Natural killer cell (primary cell): ENCODE data around the gene TNXB. TPM values are rescaled to one million over a fixed set of nuclear protein-coding genes. Genes with fewer than 3 reads are reported as not detected.
"Not testable (repeated sequence)": the region's sequence is repeated elsewhere in the genome, so short reads cannot be mapped to it uniquely, and the experiment has no call there.

Experiments
- ATAC-seq, 3 donors: fragments of 150-1000 bp in 2 of 3; fragments of 200-7000 bp in 1 of 3; cut with Tn5 transposase; 1 replicate in 1 of 3; 2 replicates in 2 of 3; pipeline ENCODE4 v1.10.0; 2021; ENCODE audit warnings: mild to moderate bottlenecking in 2 of 3, moderate library complexity in 2 of 3
- DNase-seq, 2 donors: peaks; one replicate each; pipeline versions ENCODE4 v3.0.0 to v3.0.0-alpha.2; 2013 to 2021; ENCODE audit warnings: mixed read lengths in 1 of 2
- H3K27ac ChIP-seq: one replicate; pipeline ENCODE4 v1.5.1; 2013; ENCODE audit warnings: mild to moderate bottlenecking, low read length
- H3K27me3 ChIP-seq: one replicate; pipeline ENCODE4 v1.6.1; 2013; ENCODE audit warnings: low read length; ENCODE audit not compliant: control insufficient read depth, insufficient read depth
- H3K36me3 ChIP-seq: one replicate; pipeline ENCODE4 v1.6.1; 2013; ENCODE audit warnings: low read length; ENCODE audit not compliant: control insufficient read depth, insufficient read depth
- H3K4me1 ChIP-seq: one replicate; pipeline ENCODE4 v1.6.1; 2013; ENCODE audit warnings: low read length; ENCODE audit not compliant: control insufficient read depth, insufficient read depth
- H3K4me3 ChIP-seq: one replicate; pipeline ENCODE4 v1.5.1; 2013; ENCODE audit warnings: low read length
- H3K9me3 ChIP-seq: one replicate; pipeline ENCODE4 v1.6.1; 2013; ENCODE audit warnings: low read length; ENCODE audit not compliant: control insufficient read depth, insufficient read depth
- H3K27ac Mint-ChIP-seq, 2 donors: one replicate each; pipeline ENCODE4 v1.8.0; 2022; ENCODE audit warnings: mild to moderate bottlenecking in 2 of 2, mixed read lengths in 2 of 2, moderate library complexity in 1 of 2
- H3K27me3 Mint-ChIP-seq, 2 donors: one replicate each; pipeline ENCODE4 v1.8.0; 2022; ENCODE audit warnings: low read depth in 2 of 2, mixed read lengths in 2 of 2
- H3K36me3 Mint-ChIP-seq: one replicate; pipeline ENCODE4 v1.8.0; 2022; ENCODE audit warnings: mixed read lengths
- H3K4me1 Mint-ChIP-seq, 2 donors: one replicate each; pipeline ENCODE4 v1.8.0; 2022; ENCODE audit warnings: mixed read lengths in 2 of 2
- H3K4me3 Mint-ChIP-seq: one replicate; pipeline ENCODE4 v1.8.0; 2022; ENCODE audit warnings: mild to moderate bottlenecking, moderate library complexity, mixed read lengths
- H3K9me3 Mint-ChIP-seq, 2 donors: one replicate each; pipeline ENCODE4 v1.8.0; 2022; ENCODE audit warnings: mixed read lengths in 2 of 2
- WGBS: methylation state at CpG from one replicate; pipeline ENCODE4 v1.1.7; 2013; ENCODE audit warnings: missing lambda C conversion rate; ENCODE audit not compliant: insufficient coverage; 5-methylcytosine and 5-hydroxymethylcytosine counted together
- intact Hi-C: fragments of 100-400 bp; cut with micrococcal nuclease; formaldehyde crosslinking; loops from one replicate; pipeline ENCODE4 v1.14.2; 2022
- total RNA-seq, 4 donors: library from RNA; stranded (reverse); fragments of 120-200 nt in 1 of 4; gene quantifications; one replicate each; pipeline versions ENCODE4 v1.2.3 to v1.2.4, GENCODE V29; 2013 to 2022

The TNXB gene
- total RNA-seq, 3 donors from 2014 or later (not counting 1 experiment from before 2014, with no cell fraction given), result 11.7 to 15.2 (median 13.5) TPM

DNA sequence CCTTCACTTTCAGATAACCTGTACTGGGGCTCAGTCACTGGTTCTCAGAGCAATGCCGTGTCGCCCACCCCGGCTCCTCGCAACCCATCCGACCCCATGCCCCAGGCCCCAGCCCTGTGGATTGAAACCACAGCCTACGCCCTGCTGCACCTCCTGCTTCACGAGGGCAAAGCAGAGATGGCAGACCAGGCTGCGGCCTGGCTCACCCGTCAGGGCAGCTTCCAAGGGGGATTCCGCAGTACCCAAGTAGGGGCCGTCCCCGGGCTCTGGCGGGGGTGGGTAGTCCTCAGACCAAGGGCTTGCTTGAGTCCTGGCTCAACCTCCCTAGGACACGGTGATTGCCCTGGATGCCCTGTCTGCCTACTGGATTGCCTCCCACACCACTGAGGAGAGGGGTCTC lies 79.6 kb downstream of the TNXB start:
- ATAC-seq, H3K27ac ChIP-seq, H3K36me3 ChIP-seq, H3K4me3 ChIP-seq, H3K4me3 Mint-ChIP-seq, H3K27me3 ChIP-seq, intact Hi-C loops, H3K9me3 Mint-ChIP-seq, H3K27me3 Mint-ChIP-seq, H3K27ac Mint-ChIP-seq, H3K36me3 Mint-ChIP-seq, H3K9me3 ChIP-seq, H3K4me1 Mint-ChIP-seq, DNase-seq, H3K4me1 ChIP-seq: not testable (repeated sequence)
- 83% methylated on average over 4 of the region's 14 CpGs for WGBS

DNA sequence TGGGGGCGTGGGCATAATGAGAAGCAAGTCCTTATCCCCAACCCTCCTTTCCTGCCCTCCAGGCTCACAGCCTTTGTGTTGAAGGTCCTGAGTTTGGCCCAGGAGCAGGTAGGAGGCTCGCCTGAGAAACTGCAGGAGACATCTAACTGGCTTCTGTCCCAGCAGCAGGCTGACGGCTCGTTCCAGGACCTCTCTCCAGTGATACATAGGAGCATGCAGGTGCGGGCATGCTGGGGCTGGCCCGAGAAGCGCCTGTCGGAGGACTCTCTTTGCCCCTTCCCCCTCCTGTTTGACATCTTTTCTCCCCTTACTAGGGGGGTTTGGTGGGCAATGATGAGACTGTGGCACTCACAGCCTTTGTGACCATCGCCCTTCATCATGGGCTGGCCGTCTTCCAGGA lies 80.5 kb downstream of the TNXB start:
- H3K4me1 ChIP-seq, H3K27ac Mint-ChIP-seq, H3K27me3 ChIP-seq, H3K4me3 ChIP-seq, ATAC-seq, H3K36me3 Mint-ChIP-seq, DNase-seq, H3K4me1 Mint-ChIP-seq, H3K27me3 Mint-ChIP-seq, H3K9me3 Mint-ChIP-seq, H3K27ac ChIP-seq, intact Hi-C loops, H3K9me3 ChIP-seq, H3K36me3 ChIP-seq, H3K4me3 Mint-ChIP-seq: not testable (repeated sequence)
- 94% methylated on average over 3 of the region's 10 CpGs for WGBS

- ATAC-seq, result peak in 1 of 3 donors; percentile 50
- H3K36me3 Mint-ChIP-seq, DNase-seq, H3K4me3 Mint-ChIP-seq, H3K4me1 ChIP-seq, H3K27ac ChIP-seq, H3K4me1 Mint-ChIP-seq, H3K27me3 Mint-ChIP-seq, H3K36me3 ChIP-seq, H3K4me3 ChIP-seq, H3K9me3 Mint-ChIP-seq, H3K9me3 ChIP-seq, intact Hi-C loops, H3K27ac Mint-ChIP-seq, H3K27me3 ChIP-seq: not testable (repeated sequence)
- WGBS, result no CpG with 5 or more reads among the region's 10 CpGs
These were observed 87.0 kb downstream of the TNXB start for GRCh38 chr6:32022100-32022499.

GRCh38 chr6:32014547-32014946 lies 94.6 kb downstream of the TNXB start, which contains the start of gene C4B:
Gene C4B, plus strand, starts transcription at chr6:32014795. Its CDS starts 51 bp downstream, at chr6:32014846.
- H3K4me1 Mint-ChIP-seq, H3K4me3 ChIP-seq, H3K27me3 Mint-ChIP-seq, H3K27me3 ChIP-seq, H3K36me3 Mint-ChIP-seq, intact Hi-C loops, H3K4me1 ChIP-seq, ATAC-seq, H3K27ac ChIP-seq, DNase-seq, H3K27ac Mint-ChIP-seq, H3K36me3 ChIP-seq, H3K9me3 ChIP-seq, H3K4me3 Mint-ChIP-seq, H3K9me3 Mint-ChIP-seq: not testable (repeated sequence)
- WGBS, result no CpG with 5 or more reads among the region's 6 CpGs

GRCh38 chr6:32013738-32014137 lies 95.4 kb downstream of the TNXB start:
- H3K27ac ChIP-seq, intact Hi-C loops, DNase-seq, ATAC-seq, H3K36me3 ChIP-seq, H3K27me3 ChIP-seq, H3K4me3 Mint-ChIP-seq, H3K36me3 Mint-ChIP-seq, H3K9me3 ChIP-seq, H3K4me1 Mint-ChIP-seq, H3K4me1 ChIP-seq, H3K27ac Mint-ChIP-seq, H3K4me3 ChIP-seq, H3K27me3 Mint-ChIP-seq, H3K9me3 Mint-ChIP-seq: not testable (repeated sequence)
- no CpG with 5 or more reads among the region's 5 CpGs for WGBS

DNA sequence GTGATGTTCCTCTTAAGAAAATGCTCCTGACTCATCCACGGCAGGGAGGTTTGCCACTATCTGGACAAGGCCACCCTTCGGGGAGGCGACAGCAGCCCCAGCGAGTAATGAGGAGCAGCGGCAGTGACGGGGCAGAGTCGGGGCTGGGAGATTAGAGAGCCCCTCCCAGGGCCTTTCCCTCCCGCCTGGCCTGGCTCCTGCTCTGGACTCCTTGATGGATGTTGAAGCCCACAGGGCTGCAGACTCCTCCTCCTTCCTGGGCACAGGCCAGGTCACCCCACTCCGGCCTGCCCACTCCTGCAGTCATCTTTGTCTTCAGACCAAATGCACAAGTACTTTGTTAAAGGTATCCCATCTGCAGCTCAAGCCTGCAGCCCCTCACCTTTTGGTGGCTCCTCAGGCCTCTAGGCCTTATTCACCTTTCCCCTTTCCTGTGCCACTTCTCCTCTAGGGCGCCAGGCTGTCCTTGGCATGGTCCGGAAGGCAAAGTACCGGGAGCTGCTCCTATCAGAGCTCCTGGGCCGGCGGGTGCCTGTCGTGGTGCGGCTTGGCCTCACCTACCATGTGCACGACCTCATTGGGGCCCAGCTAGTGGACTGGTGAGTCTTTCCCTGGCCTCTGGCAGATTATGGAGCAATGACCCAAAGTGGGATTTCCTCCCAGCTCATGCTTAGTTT lies 96.1 kb downstream of the TNXB start:
- DNase-seq, H3K9me3 Mint-ChIP-seq, intact Hi-C loops, H3K4me3 ChIP-seq, H3K27me3 Mint-ChIP-seq, H3K27ac ChIP-seq, H3K4me1 Mint-ChIP-seq, ATAC-seq, H3K36me3 ChIP-seq, H3K27me3 ChIP-seq, H3K36me3 Mint-ChIP-seq, H3K4me1 ChIP-seq, H3K9me3 ChIP-seq, H3K27ac Mint-ChIP-seq, H3K4me3 Mint-ChIP-seq: not testable (repeated sequence)
- WGBS, result 92% methylated on average over 12 of the region's 17 CpGs

GRCh38 chr6:32010856-32011530 lies 98.1 kb downstream of the TNXB start:
- H3K9me3 ChIP-seq, H3K36me3 ChIP-seq, H3K27me3 ChIP-seq, H3K4me1 Mint-ChIP-seq, H3K9me3 Mint-ChIP-seq, H3K27ac ChIP-seq, H3K36me3 Mint-ChIP-seq, H3K4me1 ChIP-seq, H3K4me3 ChIP-seq, H3K27me3 Mint-ChIP-seq, intact Hi-C loops, ATAC-seq, H3K27ac Mint-ChIP-seq, H3K4me3 Mint-ChIP-seq, DNase-seq: not testable (repeated sequence)
- WGBS, result 85% methylated on average over 14 of the region's 27 CpGs

DNA sequence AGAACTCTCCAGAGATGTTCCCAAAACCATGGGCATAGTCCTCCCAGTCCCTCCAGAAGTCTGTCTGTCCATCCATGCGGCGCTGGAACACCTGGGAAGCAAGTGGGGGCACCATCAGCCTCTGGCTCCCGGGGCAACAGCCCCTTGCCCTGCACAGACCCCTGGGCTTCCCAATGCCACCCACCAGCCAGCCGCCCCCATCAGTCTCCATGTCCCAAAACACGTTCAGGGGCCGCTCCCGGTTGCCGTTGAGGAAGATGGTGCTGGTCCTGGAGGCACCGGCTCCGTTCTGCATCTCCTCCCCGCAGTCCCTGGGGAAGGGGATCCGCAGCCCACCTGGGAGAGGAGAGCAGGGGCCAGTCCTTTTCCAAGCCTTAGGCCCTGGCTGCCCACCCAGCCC lies 99.6 kb downstream of the TNXB start:
- ATAC-seq, H3K9me3 Mint-ChIP-seq, H3K4me1 Mint-ChIP-seq: not testable (repeated sequence)

More for the DNA sequence above, 99.6 kb downstream of the TNXB start:
- H3K27ac Mint-ChIP-seq, DNase-seq, H3K36me3 ChIP-seq, intact Hi-C loops, H3K27me3 Mint-ChIP-seq, H3K9me3 ChIP-seq, H3K27me3 ChIP-seq, H3K4me3 ChIP-seq, H3K4me3 Mint-ChIP-seq, H3K4me1 ChIP-seq, H3K36me3 Mint-ChIP-seq, H3K27ac ChIP-seq: not testable (repeated sequence)
- 57% methylated on average over 3 of the region's 12 CpGs for WGBS
